ENCODE data around the gene MPV17L. TPM values are rescaled to one million over a fixed set of nuclear protein-coding genes. Genes with fewer than 3 reads are reported as not detected.
"Not testable (repeated sequence)": the region's sequence is repeated elsewhere in the genome, so short reads cannot be mapped to it uniquely, and the experiment has no call there.

The MPV17L gene
- total and polyA plus RNA-seq, 2 experiments from 2014 or later = 0.46 to 2.1 TPM

DNA sequence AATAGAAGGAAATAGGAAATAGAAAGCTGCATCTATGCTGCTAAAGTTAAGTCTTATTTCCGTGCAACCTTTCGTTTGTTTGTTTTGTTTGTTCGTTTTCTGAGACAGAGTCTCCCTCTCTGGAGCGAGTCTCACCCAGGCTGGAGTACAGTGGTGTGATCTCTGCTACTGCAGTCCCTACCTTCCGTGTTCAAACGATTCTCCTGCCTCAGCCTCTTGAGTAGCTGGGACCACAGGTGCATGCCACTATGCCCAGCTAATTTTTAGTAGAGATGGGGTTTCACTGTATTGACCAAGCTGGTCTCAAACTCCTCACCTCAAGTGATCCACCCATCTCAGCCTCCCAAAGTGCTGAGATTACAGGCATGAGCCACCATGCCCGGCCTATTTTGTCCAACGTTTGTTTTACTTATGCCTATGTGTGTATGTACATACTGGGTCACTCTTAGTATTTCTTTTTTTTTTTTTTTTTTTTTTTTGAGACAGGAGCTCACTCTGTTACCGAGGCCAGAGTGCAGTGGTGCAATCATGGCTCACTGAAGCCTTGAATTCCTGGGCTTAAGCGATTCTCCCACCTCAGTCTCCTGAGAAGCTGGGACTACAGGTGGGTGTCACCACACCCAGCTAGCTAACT, 55.7 kb downstream of the MPV17L start:
- Histone ChIP-seq H3K9me2 (replicated peaks; ENCODE audit: insufficient read depth) (no peaks in the 10 kb centered on the region), H2AFZ (no peak overlapping the region), H3K79me2 (no peaks in the 10 kb centered on the region), H3K9me3 (ENCODE audit: low read depth) (no peaks in the 10 kb centered on the region), H3K4me1 (ENCODE audit: insufficient read depth) (no peaks in the 10 kb centered on the region), H4K20me1 (ENCODE audit: insufficient read depth, poor library complexity, severe bottlenecking) (no peaks in the 10 kb centered on the region), H3K36me3 (replicated peaks; ENCODE audit: insufficient read depth, low read depth) (no peaks in the 10 kb centered on the region), H3K4me2 (no peak overlapping the region), H3K27ac (no peak overlapping the region), H3K27me3 (peaks cover 5% of the 10 kb centered on the region), H3K4me3 (no peak overlapping the region)
- no peak for DNase-seq (ENCODE audit: low spot score)
- TF ChIP-seq CTCF (IDR thresholded peaks at IDR 0.05; ENCODE audit: poor library complexity) (no peak), EZH2 (IDR thresholded peaks at IDR 0.05; ENCODE audit: borderline replicate concordance) (no peak), EZH2phosphoT487 (IDR thresholded peaks at IDR 0.05; ENCODE audit: low read depth, severe bottlenecking, unreplicated experiment) (no peak)
- WGBS (ENCODE audit: low lambda C conversion rate, missing lambda C conversion rate) = 77% methylated on average over 10 of the region's 10 CpGs

GRCh38 chr16:15452246-15452855, 56.8 kb downstream of the MPV17L start:
- TF ChIP-seq EZH2phosphoT487 (IDR thresholded peaks at IDR 0.05; ENCODE audit: low read depth, severe bottlenecking, unreplicated experiment) (no peak), EZH2 (IDR thresholded peaks at IDR 0.05; ENCODE audit: borderline replicate concordance) (no peak), CTCF (IDR thresholded peaks at IDR 0.05; ENCODE audit: poor library complexity) (no peak)
- H4K20me1 ChIP-seq (ENCODE audit: insufficient read depth, poor library complexity, severe bottlenecking) = no peaks in the 10 kb centered on the region
- H3K4me1 ChIP-seq (ENCODE audit: insufficient read depth) = no peaks in the 10 kb centered on the region
- no peak for DNase-seq (ENCODE audit: low spot score)
- H3K4me2 ChIP-seq = no peak overlapping the region
- no peak overlapping the region for H3K4me3 ChIP-seq
- H2AFZ ChIP-seq = no peak overlapping the region
- no peaks in the 10 kb centered on the region for H3K79me2 ChIP-seq
- no peaks in the 10 kb centered on the region for H3K36me3 ChIP-seq (replicated peaks; ENCODE audit: insufficient read depth, low read depth)
- peaks cover 5% of the 10 kb centered on the region for H3K27me3 ChIP-seq
- H3K9me2 ChIP-seq (replicated peaks; ENCODE audit: insufficient read depth) = no peaks in the 10 kb centered on the region
- no peak overlapping the region for H3K27ac ChIP-seq
- H3K9me3 ChIP-seq (ENCODE audit: low read depth) = no peaks in the 10 kb centered on the region
- 79% methylated on average over 8 of the region's 8 CpGs for WGBS (ENCODE audit: low lambda C conversion rate, missing lambda C conversion rate)

GRCh38 chr16:15453296-15453695, 57.7 kb downstream of the MPV17L start:
- H3K9me2 ChIP-seq (replicated peaks; ENCODE audit: insufficient read depth); H3K4me1 ChIP-seq (ENCODE audit: insufficient read depth); H3K27me3 ChIP-seq; DNase-seq (ENCODE audit: low spot score); H3K36me3 ChIP-seq (replicated peaks; ENCODE audit: insufficient read depth, low read depth); H3K9me3 ChIP-seq (ENCODE audit: low read depth); H3K4me2 ChIP-seq; H4K20me1 ChIP-seq (ENCODE audit: insufficient read depth, poor library complexity, severe bottlenecking); H3K27ac ChIP-seq; H3K4me3 ChIP-seq; H3K79me2 ChIP-seq; H2AFZ ChIP-seq: not testable (repeated sequence)
- 89% methylated on average over 7 of the region's 7 CpGs for WGBS (ENCODE audit: low lambda C conversion rate, missing lambda C conversion rate)

- 81% methylated on average over 11 of the region's 11 CpGs for WGBS (ENCODE audit: low lambda C conversion rate, missing lambda C conversion rate)
- H3K4me2 ChIP-seq; H3K4me3 ChIP-seq; H3K4me1 ChIP-seq (ENCODE audit: insufficient read depth); H2AFZ ChIP-seq; H3K79me2 ChIP-seq; H3K9me3 ChIP-seq (ENCODE audit: low read depth); H4K20me1 ChIP-seq (ENCODE audit: insufficient read depth, poor library complexity, severe bottlenecking); H3K9me2 ChIP-seq (replicated peaks; ENCODE audit: insufficient read depth); H3K27ac ChIP-seq; H3K36me3 ChIP-seq (replicated peaks; ENCODE audit: insufficient read depth, low read depth); DNase-seq (ENCODE audit: low spot score): not testable (repeated sequence)
- peaks cover 13% of the 10 kb centered on the region for H3K27me3 ChIP-seq
These were observed 59.4 kb downstream of the MPV17L start for GRCh38 chr16:15454933-15455332.

Measured in hepatocyte (in vitro differentiated cells).